ENCODE measurements around the gene DHH.

DNA sequence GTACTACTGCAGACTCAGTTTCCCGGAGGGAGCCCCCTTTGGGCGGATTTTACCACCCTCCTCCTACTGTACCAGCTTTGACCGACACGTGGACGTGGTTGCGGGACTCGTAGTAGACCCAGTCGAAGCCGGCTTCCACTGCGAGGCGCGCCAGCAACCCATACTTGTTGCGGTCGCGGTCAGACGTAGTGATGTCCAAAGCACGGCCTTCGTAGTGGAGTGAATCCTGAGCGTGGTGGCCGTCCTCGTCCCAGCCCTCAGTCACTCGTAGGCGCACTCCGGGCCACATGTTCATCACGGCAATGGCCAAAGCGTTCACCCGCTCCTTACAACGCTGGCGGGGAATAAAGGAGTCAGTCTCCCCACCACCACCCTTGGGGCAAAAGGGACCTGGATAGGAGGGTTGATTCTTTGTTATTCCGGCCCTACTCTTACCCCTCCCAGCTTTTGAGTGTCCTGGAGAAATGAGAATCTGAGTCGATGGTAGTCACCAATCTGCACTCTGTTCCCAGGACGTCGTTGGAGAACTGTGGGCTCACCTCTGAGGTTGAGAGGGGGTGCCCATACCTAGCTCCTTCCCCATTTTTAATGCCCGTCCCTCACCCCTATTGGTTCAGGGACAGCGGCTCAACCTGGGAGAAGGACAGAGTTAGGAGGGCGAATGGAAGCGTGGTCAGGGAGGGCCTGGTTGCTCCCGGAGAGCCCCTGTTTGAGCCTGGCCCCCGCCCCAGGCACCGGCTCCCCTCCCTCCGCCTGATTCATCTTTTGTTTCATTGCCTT lies 3.4 kb downstream of the DHH start:
- TF ChIP-seq EP300 (IDR thresholded peaks at IDR 0.05; ENCODE audit: borderline replicate concordance in 1 of 2, low read depth in 1 of 2, low read length in 1 of 2): no peak
- no peak for TF ChIP-seq EZH2phosphoT487 (IDR thresholded peaks at IDR 0.05; ENCODE audit: borderline replicate concordance, low read depth)
- no peak for TF ChIP-seq MXI1 (IDR thresholded peaks at IDR 0.05; ENCODE audit: low read depth, low read length)
- TF ChIP-seq, protein P1, sequence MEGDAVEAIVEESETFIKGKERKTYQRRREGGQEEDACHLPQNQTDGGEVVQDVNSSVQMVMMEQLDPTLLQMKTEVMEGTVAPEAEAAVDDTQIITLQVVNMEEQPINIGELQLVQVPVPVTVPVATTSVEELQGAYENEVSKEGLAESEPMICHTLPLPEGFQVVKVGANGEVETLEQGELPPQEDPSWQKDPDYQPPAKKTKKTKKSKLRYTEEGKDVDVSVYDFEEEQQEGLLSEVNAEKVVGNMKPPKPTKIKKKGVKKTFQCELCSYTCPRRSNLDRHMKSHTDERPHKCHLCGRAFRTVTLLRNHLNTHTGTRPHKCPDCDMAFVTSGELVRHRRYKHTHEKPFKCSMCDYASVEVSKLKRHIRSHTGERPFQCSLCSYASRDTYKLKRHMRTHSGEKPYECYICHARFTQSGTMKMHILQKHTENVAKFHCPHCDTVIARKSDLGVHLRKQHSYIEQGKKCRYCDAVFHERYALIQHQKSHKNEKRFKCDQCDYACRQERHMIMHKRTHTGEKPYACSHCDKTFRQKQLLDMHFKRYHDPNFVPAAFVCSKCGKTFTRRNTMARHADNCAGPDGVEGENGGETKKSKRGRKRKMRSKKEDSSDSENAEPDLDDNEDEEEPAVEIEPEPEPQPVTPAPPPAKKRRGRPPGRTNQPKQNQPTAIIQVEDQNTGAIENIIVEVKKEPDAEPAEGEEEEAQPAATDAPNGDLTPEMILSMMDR (IDR thresholded peaks at IDR 0.05): no peak
- TF ChIP-seq NRF1 (IDR thresholded peaks at IDR 0.05; ENCODE audit: low read depth, low read length): no peak

Data from SK-N-SH (cell line).